H1 (cell line): Measurements from ENCODE around the gene BRIP1. TPM values are rescaled to one million over a fixed set of nuclear protein-coding genes. Genes with fewer than 3 reads are reported as not detected.

Experiments
- BCL11A ChIP-seq, 2 experiments: IDR thresholded peaks; one replicate each; pipeline ENCODE4 v1.6.1; 2011; ENCODE audit warnings: low read depth in 2 of 2, low read length in 2 of 2, mild to moderate bottlenecking in 2 of 2
- MAFK ChIP-seq: IDR thresholded peaks from 2 replicates; pipeline ENCODE4 v1.6.1; 2012; ENCODE audit warnings: low read depth, mild to moderate bottlenecking, improper control_type of control experiment, low read length
- polyA plus RNA-seq, 7 experiments: library from polyadenylated mRNA; depleted of rRNA in 3 of 7; stranded (reverse) in 5 of 7; unstranded in 2 of 7; fragments of >200 nt in 5 of 7; fragments of 200-250 nt in 2 of 7; gene quantifications; 1 replicate in 5 of 7; 2 replicates in 1 of 7; 4 replicates in 1 of 7; pipeline versions ENCODE4 v1.2.1 to v1.2.3, GENCODE V29; 2011 to 2013; ENCODE audit warnings: missing spikeins in 2 of 7, mixed read lengths in 2 of 7
- total RNA-seq: library from RNA; stranded (reverse); fragmentation: NEBNext Ultra II Directional; extraction: Animal tissue kit (Norgen Biotek cat#: 25700); gene quantifications from 2 replicates; pipeline ENCODE4 v1.2.1, GENCODE V29; 2021
- TF ChIP-seq, protein P1 (sequence below): IDR thresholded peaks from 2 replicates; pipeline ENCODE4 v1.6.1; 2012; ENCODE audit warnings: inconsistent platforms
- TF ChIP-seq, protein P2 (sequence below): IDR thresholded peaks from 2 replicates; pipeline ENCODE4 v1.6.1; 2011; ENCODE audit warnings: low read depth, mild to moderate bottlenecking, low read length; ENCODE audit not compliant: insufficient read depth

BRIP1 gene
- total and polyA plus RNA-seq, 2 of the 8 experiments (the other 6 are each of a cell fraction or from before 2014, with no cell fraction given) = 5.8 to 19.2 TPM

DNA sequence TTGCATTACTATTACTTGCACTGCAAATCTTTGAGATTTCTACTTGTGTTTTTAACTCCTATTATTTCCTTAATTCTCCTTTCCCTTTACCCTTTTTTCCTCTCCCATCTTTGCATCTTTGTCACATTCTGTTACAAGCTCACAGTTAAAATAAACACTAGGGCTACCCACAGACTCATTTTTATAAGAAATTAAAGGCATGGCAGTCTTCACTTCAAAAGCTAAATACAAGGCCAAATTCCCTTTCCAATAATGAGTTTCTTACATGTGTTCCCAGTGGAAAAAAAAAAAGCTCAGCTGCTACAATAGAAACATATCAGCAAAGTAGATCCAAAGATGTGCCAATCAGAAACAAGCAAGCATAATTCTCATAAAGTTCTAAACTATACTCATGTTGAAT lies 3.7 kb upstream of the BRIP1 start (continued):
- TF ChIP-seq, protein P1, sequence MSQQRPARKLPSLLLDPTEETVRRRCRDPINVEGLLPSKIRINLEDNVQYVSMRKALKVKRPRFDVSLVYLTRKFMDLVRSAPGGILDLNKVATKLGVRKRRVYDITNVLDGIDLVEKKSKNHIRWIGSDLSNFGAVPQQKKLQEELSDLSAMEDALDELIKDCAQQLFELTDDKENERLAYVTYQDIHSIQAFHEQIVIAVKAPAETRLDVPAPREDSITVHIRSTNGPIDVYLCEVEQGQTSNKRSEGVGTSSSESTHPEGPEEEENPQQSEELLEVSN = no peak
- TF ChIP-seq BCL11A (IDR thresholded peaks at IDR 0.05; ENCODE audit: low read depth in 2 of 2, low read length in 2 of 2) (no peak), MAFK (no peak)
- TF ChIP-seq, protein P2, sequence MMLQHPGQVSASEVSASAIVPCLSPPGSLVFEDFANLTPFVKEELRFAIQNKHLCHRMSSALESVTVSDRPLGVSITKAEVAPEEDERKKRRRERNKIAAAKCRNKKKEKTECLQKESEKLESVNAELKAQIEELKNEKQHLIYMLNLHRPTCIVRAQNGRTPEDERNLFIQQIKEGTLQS = no peak
- TF ChIP-seq, all 59 proteins: peak for 0
